Calu3 (cell line): ENCODE results near the gene SIVA1. TPM values are rescaled to one million over a fixed set of nuclear protein-coding genes. Genes with fewer than 3 reads are reported as not detected.
A peak's percentile ranks its signal among the peaks of the same experiment; 100 is the strongest.

Experiments used
- BruUV-seq: library from RNA; stranded (reverse); fragments of 400-500 nt; replicated peaks from 2 replicates; lab custom pipeline; 2021; lab: Mats Ljungman, UMichigan
- CTCF ChIA-PET: fragments of 300-600 bp; sonication (Branson Sonifier 250); formaldehyde crosslinking; loops from one replicate; lab custom pipeline; 2022; ENCODE audit warnings: antibody characterized with exemption; lab: Charles Lee
- DNase-seq: peaks from one replicate; pipeline ENCODE4 v3.0.0; 2022
- H3K27ac Mint-ChIP-seq: one replicate; pipeline ENCODE4 v1.8.0; 2022; ENCODE audit warnings: mixed read lengths; ENCODE audit not compliant: unreplicated experiment
- H3K27me3 Mint-ChIP-seq: one replicate; pipeline ENCODE4 v1.8.0; 2022; ENCODE audit warnings: mixed read lengths; ENCODE audit not compliant: unreplicated experiment
- H3K36me3 Mint-ChIP-seq: one replicate; pipeline ENCODE4 v1.8.0; 2022; ENCODE audit warnings: mild to moderate bottlenecking, moderate library complexity, mixed read lengths; ENCODE audit not compliant: insufficient read depth, unreplicated experiment
- H3K4me1 Mint-ChIP-seq: one replicate; pipeline ENCODE4 v1.8.0; 2022; ENCODE audit warnings: mild to moderate bottlenecking, low read depth, mixed read lengths; ENCODE audit not compliant: unreplicated experiment
- H3K4me3 Mint-ChIP-seq: one replicate; pipeline ENCODE4 v1.8.0; 2022; ENCODE audit warnings: mild to moderate bottlenecking, low read depth, moderate library complexity, mixed read lengths; ENCODE audit not compliant: unreplicated experiment
- H3K9me3 Mint-ChIP-seq: one replicate; pipeline ENCODE4 v1.8.0; 2022; ENCODE audit warnings: low read depth, mixed read lengths; ENCODE audit not compliant: unreplicated experiment
- CTCF ChIP-seq: fragments of 200-600 bp; IDR thresholded peaks from one replicate; pipeline ENCODE4 v1.8.0; 2022; ENCODE audit warnings: antibody characterized with exemption; ENCODE audit not compliant: unreplicated experiment
- intact Hi-C: fragments of 100-400 bp; cut with micrococcal nuclease; formaldehyde crosslinking; loops from one replicate; pipeline ENCODE4 v1.10.0; 2022; ENCODE audit not compliant: unreplicated experiment
- total RNA-seq: library from RNA; stranded (reverse); gene quantifications from 2 replicates; pipeline ENCODE4 v1.2.3, GENCODE V29; 2022

Gene SIVA1
- total RNA-seq, 1 experiment from 2014 or later, result 72.3 TPM

DNA sequence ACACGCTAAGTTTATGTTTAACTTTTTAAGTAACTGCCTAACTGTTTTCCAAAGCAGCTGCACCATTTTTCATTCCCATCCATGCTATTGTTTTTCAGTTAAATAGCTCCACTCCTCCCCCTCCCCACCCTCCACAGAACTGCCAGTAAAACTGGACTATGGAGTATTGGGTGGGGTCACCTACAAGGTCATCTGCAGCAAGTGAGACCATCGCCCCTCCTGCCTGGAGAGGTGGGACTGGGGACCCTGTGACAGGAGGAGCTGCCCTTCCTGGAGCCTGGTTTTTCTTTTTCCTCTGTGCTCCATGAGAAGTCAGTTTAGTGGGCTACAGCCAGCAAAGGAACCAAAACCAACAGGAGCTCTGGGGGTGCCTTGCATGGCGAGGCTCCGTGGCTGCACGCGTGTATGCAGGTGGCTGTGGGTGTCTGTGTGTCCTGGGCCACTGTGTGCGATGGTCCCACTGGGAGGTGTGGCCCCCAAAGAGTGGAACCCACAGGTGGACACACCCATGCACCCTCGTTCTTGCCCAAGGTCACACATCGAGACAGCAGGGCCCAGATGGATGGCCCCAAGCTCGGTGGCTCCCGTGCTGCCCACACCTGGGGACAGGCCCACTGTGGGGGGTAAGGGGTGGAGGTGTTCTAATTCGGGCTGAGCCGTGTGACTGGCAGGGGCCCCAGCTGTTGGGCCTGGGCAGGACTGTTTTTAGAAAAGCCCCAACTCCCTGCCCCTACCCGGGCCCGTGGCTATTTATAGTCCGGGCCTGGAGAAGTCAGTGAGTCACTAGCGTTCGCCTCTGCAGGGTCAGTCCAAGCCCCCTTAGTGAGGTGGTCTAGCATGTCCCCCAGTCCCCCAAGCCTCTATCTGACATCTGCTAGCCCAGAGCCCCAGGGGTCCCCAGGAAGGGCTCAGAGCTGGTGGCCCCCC is 31.2 kb upstream of the SIVA1 start:
- Mint-ChIP-seq H3K36me3 (peaks cover 60% of the 10 kb centered on the region), H3K4me3 (no peak overlapping the region), H3K9me3 (no peaks in the 10 kb centered on the region), H3K27ac (no peak overlapping the region), H3K4me1 (peaks cover under 1% of the 10 kb centered on the region), H3K27me3 (peaks cover 4% of the 10 kb centered on the region)
- CTCF ChIA-PET, result no interaction called here
- DNase-seq, result no peak
- no peak for TF ChIP-seq CTCF
- intact Hi-C loops, result no loop called here
- BruUV-seq, result no TSS peak

GRCh38 chr14:104722938-104723650 is 29.9 kb upstream of the SIVA1 start:
- TF ChIP-seq CTCF, result no peak
- Mint-ChIP-seq H3K27me3 (peaks cover 18% of the 10 kb centered on the region), H3K9me3 (no peaks in the 10 kb centered on the region), H3K4me3 (peak overlapping the region; percentile 54), H3K4me1 (peaks cover 12% of the 10 kb centered on the region), H3K27ac (no peak overlapping the region), H3K36me3 (peaks cover 57% of the 10 kb centered on the region)
- CTCF ChIA-PET, result no interaction called here
- no TSS peak for BruUV-seq
- intact Hi-C loops, result no loop called here
- no peak for DNase-seq

DNA sequence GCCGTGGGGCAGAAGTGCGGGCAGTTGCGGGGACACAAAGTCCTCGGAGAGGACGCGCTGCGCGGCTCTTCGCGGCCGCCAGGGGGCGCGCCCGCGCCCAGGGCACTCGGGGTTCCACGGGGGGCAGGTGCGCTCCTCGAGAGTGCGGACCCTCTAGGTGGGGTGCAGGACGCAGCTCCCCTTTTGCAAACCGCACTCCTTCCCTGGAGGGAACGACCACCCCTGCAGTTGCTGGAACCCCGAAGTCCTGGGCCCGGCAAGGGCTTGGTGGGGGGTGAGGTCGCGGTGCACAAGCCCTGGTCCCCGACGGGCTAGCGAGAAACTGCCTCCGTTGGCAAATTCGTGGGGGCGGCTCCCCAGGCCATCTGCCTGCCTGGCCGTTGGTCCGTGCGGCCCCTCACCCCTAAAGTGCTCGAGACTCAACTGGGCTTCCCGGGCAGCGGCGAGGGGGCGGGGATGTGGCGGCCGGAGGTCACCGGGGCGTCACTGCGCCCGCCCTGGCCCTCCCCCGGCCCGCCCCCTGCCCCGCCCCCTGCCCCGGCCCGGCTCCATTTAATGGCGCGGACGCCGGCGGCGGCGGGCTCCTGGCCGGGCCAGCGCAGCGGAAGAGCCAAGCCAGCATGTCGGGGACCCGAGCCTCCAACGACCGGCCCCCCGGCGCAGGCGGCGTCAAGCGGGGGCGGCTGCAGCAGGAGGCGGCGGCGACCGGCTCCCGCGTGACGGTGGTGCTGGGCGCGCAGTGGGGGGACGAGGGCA is 29.1 kb upstream of the SIVA1 start, which contains the start of gene ADSS1:
Gene ADSS1, plus strand, starts transcription at position 579 of the 756 bp plus-strand sequence. Its CDS starts 42 bp downstream, at position 621.
- CTCF ChIA-PET, result interaction anchor here (0.6 to 1.7 kb wide), 2 partner anchors 58 to 1584 kb away, joined by 3 to 6 read pairs; no protein-coding TSS in a partner anchor
- peak; percentile 96 for TF ChIP-seq CTCF
- intact Hi-C loops, result no loop called here
- no peaks in the 10 kb centered on the region for H3K9me3 Mint-ChIP-seq
- peak within 1 kb of the TSS; percentile 54 for H3K4me3 Mint-ChIP-seq
- peak; percentile 74 for DNase-seq
- H3K4me1 Mint-ChIP-seq, result peaks cover 12% of the 10 kb centered on the region
- no TSS peak for BruUV-seq
- peak within 1 kb of the TSS; percentile 83 for H3K27ac Mint-ChIP-seq
- peaks cover 56% of the 10 kb centered on the region for H3K36me3 Mint-ChIP-seq
- peaks cover 25% of the 10 kb centered on the region for H3K27me3 Mint-ChIP-seq

- no peaks in the 10 kb centered on the region for H3K9me3 Mint-ChIP-seq
- peak overlapping the region; percentile 54 for H3K4me3 Mint-ChIP-seq
- H3K27ac Mint-ChIP-seq, result peak overlapping the region; percentile 83
- intact Hi-C loops, result no loop called here
- peaks cover 12% of the 10 kb centered on the region for H3K4me1 Mint-ChIP-seq
- TSS peak; percentile 17 for BruUV-seq
- CTCF ChIA-PET, result interaction anchor here (0.6 to 1.7 kb wide), 3 partner anchors 28 to 1584 kb away, joined by 3 to 6 read pairs (median 5); partner anchors contain the start of gene SIVA1
- no peak for TF ChIP-seq CTCF
- peaks cover 57% of the 10 kb centered on the region for H3K36me3 Mint-ChIP-seq
- peak; percentile 47 for DNase-seq
- peaks cover 32% of the 10 kb centered on the region for H3K27me3 Mint-ChIP-seq
Observed at GRCh38 chr14:104724407-104724980, 28.5 kb upstream of the SIVA1 start.
